T-helper 9 cell (primary cell): ENCODE measurements around the gene AVL9.
"Not testable (repeated sequence)": the region's sequence is repeated elsewhere in the genome, so short reads cannot be mapped to it uniquely, and the experiment has no call there.

Experiments
- DNase-seq: peaks from one replicate; pipeline ENCODE4 v3.0.0-alpha.2; 2020

The AVL9 gene

DNA sequence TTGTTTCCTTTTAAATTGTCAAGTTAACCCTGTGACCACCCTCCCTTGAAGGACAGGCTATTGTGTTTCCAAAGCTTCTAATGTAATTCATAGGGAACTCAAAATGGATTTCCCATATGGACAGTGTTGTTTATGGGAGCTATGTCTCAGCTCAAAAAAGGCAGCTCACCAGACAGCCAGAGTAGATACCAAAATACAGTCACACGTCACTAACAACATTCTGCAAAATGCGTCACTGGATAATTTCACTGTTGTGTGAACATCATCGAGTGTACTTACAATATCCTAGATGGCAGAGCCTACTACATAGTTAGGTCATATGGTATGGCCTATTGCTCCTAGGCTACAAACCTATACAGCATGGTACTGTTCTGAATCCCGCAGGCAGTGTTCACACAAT, 97.4 kb downstream of the AVL9 start:
- no peak for DNase-seq

DNA sequence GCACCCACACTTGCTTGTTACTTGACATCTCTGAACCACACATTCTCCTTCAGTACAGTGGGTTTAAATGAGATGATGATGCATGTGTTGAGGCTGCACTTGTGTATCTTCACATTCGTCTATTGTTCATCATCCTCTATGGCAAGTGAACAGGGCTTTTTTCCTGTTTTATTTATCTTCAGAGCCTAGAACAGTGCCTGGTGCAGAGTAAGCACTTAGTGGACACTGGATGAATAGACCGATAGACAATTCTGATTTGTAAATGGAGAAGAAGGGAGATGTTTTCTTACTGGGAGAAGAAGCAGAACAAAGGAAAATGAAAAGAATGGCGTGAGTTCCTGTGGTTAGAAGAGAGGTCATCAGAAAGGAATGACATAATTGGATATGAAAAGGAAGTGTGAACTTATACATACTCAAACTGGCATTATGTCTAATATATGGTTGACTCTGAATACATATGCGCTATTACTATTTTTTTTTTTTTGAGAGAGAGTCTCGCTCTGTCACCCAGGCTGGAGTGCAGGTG, 99.7 kb downstream of the AVL9 start:
- DNase-seq, result no peak

DNA sequence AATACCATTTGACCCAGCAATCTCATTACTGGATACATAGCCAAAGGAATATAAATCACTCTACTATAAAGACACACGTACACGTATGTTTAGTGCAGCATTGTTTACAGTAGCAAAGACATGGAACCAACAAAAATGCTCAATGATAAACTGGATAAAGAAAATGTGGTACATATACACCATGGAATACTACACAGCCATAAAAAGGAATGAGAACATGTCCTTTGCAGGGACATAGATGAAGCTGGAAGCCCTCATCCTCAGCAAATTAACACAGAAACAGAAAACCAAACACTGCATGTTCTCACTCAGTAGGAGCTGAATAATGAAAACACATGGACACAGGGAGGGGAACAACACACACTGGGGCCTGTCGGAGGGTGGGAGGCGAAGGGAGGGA, 105.9 kb downstream of the AVL9 start:
- DNase-seq, result not testable (repeated sequence)

DNA sequence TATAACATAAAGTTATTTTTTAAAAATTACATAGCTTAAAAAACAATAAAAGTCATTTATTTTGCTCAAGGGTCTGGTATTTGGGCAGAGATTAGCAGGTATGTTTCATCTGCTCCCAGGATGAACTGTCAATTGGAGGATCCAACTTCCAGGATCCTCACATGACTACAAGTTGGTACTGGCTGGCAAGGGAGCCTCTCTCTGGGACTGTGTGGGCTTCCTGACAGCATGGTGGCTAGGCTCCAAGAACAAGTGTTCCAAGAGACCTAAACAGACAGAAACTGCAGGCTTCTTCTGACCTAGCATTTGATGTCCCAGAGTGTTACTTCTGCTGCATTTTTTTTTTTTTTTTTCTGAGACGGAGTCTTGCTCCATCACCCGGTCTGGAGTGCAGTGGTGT, 107.2 kb downstream of the AVL9 start:
- no peak for DNase-seq

DNA sequence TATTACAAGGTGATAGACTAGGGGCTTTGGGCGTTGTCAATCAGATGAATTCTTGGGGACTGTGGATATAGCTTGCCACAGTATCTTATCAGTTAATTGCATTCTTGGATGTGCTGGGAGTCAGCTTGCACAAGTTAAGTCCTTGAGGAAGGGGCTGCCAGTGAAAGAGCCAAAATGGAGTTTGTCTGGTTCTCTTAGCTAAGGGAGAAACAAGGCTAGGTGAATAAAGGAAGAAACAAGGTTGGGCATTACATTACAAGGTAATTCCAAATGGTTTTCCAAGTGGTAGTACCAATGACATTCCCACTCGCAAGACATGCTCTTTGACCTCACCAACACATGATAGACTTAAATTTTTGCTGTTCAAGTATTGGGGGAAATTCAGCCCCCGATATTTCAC, 108.2 kb downstream of the AVL9 start:
- DNase-seq, result not testable (repeated sequence)

DNA sequence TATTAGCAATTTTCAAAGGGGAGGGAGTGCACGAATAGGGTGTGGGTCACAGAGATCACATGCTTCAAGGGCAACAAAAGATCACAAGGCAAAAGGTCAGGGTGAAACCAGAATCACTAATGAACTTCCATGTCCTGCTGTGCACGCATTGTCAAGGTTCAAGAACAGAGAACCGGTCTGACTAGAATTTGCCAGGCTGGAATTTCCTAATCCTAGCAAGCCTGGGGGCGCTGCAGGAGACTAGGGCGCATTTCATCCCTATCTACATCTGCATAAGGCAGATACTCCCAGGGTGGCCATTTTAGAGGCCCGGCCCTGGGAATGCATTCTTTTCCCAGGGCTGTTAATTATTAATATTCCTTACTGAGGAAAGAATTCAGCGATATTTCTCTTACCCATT, 108.8 kb downstream of the AVL9 start:
- DNase-seq, result not testable (repeated sequence)

DNA sequence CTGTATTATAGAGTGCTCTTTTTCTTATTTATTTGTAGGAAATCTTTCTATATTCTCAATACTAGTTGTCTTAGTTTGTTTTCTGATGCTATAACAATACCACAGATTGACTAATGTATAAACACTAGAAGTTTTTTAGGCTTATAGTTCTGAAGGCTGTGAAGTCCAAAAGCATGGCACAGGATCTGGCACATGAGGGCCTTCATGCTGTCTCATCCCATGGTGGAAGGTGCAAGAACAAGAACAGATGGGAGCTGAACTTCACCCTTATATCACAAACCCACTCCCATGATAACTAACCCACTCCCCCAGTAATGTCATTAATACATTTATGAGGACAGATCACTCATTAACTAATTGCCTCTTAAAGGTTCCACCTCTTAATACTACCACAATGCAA, 109.7 kb downstream of the AVL9 start:
- no peak for DNase-seq

DNA sequence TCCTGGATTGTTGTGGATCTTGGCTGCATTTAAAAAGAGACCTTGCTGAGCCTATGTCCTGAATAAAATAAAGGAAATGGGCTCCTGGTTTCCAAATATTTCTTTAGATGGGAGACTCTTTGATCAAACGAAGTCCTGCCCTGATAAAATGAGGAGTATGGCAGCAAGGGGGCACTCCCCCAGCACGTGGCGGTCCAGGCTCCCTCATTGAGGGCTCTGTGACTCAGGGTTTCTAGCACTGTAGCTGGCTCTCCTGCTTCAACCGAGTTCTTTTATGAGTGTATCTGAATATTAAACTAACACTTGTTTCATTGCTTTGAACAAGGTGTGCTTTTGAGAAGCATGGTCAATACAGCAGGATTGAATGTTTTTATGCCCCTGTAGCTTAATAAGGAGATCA, 114.2 kb downstream of the AVL9 start:
- DNase-seq, result no peak

DNA sequence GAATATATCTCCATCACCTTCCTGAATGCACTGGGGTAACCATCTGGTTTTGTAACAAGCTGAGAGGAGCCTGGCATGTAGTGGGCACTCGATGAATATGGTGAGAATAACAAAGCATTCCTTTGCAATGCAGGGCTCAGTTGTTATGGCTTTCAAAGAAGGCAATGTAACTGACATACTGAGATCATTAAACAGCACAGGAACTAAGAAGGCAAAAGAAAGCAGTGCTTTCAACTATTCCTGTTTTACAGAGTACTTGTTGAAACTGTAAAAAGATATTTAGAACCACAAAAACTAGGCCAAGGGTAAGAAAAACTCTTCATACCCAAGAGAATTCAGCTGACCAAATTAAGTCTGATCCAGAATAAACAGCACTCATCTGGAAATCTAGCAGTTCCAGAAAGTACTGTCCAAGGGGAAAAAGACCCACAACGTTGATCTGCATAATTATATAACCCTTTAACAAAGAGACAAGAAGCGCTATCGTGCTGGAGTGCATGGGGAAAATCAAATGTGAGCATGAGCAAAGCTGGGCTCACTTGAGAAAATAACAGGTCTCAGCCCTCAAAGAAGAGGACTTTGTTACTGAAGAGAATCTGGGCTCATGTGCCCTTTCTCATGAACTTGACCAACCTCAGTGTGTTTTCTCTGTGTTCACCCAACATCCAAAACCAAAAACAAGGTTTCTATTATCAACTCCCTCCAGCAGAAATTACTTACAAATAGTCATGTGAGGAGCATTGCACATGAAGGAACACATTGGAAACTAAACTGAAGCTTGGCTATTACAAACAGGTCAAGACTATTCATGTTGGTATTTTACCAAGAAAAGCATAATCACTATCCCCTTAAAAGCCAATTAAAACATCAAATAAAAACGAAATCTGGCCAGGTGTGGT, 116.2 kb downstream of the AVL9 start:
- DNase-seq, result no peak

DNA sequence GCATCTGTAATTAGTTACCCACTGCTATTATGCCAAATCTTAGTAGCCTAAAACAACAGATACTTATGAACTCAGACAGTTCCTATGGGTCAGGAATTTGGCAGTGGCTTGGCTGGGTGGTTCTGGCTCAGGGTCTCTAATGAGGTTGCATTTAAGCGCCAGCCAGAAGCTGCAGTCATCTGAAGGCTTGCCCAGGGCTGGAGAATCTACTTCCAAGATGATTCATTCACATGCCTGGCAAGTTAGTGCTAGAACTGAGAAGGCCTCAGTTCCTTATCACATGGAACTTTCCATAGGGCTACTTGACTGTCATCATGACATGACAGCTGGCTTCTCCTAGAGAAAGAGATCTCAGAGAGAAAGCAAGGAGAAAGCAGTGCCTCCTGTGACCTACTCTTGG, 121.3 kb downstream of the AVL9 start:
- no peak for DNase-seq

DNA sequence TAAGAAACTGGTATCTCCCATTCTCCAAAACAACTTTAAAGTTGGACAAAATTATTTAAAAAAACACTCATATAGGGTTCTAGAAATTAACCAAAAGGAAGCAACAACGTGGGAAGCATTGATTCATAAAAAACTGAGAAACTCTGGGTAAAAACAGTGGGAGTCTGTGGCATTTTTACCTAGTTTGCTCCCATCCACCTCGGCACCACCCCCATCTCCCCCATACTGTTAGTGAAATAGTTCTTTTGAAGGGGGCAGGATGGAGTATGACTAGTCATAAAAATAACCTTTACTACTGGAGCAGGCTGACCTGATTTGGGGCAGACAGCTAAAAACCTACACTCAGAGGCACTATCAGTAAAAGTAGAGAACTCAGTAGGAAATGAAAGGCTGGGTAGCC, 123.2 kb downstream of the AVL9 start:
- no peak for DNase-seq

DNA sequence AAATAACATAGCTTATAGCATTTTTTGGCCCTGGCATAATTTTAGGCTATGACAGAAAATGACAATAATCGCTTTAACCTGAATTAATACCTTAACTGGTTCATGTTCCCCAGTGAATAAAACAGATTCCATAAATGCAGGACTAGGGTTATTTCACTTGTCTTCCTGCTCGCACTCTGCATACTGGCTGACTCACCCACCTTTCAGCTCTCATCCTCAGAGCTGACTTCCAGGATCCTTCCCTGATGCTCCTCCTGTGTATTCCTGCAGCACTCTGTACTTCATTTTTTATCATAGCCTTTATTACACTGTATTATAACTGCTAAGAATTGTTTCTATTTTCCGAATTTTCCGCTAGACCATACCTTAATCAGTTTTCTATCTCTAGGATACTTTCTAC, 123.7 kb downstream of the AVL9 start:
- no peak for DNase-seq

DNA sequence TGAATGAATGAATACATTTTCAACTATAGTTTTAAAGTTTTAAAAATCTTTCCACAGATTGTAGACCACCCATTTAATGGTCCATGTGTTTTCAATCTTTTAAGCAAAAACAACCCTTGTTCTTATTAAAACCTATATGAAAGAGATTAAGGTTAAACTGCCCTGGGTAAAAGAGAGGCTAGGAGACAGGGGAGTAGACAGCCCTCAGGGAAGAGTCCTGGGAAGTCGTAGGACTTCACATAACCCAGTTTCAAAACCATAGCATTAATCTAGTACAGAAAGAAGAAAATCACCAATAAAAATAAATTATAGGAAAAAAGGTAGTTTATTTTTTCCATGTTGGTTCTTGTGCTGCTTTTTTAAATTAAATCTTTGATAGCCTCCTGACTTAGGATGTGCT, 124.1 kb downstream of the AVL9 start:
- DNase-seq, result not testable (repeated sequence)

DNA sequence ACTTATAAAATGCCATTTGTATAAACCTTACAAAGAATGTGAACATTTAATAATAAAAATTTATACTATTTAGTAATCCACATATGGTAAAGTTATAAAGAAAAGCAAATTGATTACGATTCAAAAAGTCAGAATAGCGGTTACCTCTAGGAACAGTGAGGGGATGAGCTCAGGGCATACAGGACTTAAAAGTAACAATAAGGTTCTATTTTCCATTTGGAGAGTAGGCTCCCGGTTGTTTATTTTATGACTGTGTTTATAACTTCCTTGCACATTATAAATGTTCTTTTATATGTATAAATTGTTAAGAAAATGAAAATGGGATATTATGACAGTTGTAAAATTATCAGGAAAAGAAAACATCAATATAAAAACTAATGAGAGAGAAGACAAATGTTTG, 135.7 kb downstream of the AVL9 start:
- DNase-seq, result no peak

DNA sequence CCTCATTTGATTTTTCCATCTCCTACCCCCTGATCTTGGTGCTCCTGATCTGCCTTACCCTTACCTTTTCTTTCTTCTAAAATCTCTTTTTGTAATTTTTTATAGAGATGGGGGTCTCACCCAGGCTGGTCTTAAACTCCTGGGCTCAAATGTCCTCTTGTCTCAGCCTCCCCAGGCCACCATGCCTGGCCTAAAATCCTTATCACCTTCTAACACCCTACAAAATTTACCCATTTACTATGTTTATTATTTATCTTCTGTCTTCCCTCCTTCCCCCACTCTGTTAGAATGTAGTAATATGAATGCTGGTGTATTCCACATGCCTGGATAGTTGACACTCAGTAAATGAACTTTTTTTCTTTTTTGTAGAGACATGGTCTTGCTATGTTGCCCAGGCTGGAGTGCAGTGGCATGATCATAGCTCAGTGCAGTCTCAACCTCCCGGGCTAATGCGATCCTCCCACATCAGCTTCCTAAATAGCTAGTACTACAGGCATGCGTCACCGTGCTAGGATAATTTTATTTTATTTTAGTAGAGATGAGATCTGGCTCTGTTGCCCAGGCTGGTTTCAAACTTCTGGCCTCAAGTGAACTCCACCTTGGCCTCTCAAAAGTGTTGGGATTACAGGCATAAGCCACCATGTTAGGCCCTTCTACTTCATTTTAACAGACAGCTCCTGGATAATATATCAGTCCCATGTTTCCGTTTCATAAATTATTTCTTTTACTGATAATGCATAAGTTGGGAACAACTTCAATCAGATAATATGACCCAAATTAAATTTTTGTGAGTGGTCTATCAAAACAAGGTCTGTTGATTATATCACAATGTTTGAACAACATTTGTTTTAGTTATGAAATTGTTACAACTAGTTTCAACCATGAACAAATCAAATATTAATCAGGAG, 136.6 kb downstream of the AVL9 start:
- DNase-seq, result not testable (repeated sequence)

DNA sequence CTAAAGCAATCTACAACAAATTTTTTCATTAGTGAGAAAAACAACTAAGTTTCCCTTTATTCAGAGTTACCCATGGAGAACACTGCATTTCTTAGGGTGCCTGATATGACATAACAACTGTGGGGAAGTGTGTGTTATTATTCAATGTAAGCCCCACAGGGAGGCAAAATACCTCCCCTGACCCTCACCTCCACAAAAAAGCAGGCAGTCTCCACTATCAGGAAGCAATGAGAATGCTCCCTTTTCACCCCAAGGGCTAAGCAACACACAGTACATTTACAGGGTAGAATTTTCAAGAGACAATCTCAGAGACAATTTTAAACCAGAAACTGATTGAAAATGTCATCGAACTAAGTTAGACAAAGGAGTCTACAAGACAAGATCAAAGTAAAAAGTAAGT, 138.2 kb downstream of the AVL9 start:
- DNase-seq, result not testable (repeated sequence)

DNA sequence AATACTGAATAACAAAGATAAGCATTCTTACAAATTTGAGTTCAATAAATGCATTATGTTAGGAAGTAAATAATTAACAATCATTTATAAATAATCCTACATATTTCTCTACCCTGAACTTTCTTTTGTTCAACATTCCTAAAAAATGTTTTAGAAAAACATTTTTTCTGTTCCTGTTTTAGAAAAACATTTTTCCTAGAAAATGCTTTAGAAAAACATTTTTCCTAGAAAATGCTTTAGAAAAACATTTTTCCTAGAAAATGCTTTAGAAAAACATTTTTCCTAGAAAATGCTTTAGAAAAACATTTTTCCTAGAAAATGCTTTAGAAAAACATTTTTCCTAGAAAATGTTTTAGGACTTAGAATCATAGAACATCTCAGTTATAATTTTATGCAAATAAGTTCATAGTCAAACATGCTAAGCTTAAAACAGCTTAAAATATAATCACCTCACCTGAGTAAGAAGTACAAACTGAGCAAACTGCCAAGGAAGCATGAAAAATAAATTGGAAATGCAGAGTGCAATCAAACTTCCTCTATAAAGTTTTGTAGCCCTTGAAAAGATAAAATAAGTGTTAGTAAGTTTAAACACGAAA, 139.6 kb downstream of the AVL9 start:
- DNase-seq, result not testable (repeated sequence)

DNA sequence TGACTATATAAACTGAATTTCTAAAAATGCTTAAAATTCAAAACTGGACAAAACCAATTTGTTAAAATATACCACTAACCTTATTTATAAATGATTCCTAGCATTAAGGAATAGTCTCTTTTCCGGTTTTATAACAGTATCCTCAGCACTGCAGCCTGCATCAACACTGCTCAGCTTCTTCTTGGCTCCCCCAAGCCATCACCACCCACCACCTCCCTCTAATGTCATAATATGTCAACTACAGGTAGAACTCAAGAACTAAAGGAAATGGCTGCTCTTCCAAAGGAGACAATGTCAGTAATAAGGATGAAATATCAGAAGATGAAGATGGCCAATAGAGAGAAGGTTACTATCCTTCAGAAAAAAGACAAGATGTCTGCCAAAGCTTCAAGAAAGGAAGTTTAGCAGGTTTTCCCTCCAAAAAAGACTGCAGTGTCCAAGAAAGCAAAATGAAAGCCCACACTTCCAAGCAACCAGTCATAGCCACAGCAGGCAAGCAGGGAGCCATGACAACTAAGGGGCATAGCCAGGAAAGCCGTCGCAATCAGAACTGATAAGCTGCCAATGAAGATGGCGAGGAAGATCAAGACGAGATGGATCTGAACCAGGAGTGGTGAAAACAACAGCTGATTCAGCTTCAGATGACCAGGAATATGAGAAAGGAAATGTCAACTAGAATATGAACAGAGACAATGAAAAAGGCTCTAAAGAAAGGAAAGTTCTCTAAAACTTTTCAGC, 141.6 kb downstream of the AVL9 start:
- not testable (repeated sequence) for DNase-seq

DNA sequence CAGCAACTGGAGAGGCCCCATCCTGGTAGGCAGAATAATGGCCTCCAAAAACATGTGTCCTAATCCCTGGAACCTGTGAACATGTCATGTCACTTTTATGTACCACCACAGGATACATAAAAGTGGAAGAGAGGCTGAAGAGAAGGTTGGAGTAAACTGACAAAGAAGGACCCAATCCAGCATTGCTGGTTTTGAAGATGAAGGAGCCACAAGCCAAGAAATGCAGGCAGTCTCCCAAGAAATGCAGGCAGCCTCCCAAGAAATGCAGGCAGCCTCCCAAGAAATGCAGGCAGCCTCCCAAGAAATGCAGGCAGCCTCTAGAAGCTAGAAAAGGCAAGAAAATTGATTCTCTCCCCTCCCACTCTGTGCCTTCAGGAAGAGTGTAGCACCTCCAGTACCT, 142.3 kb downstream of the AVL9 start:
- not testable (repeated sequence) for DNase-seq
